NCI-H187 (cell line): ENCODE results near the gene GNPNAT1.
"Not testable (repeated sequence)": the region's sequence is repeated elsewhere in the genome, so short reads cannot be mapped to it uniquely, and the experiment has no call there.

Source experiments
- DNase-seq, 2 experiments: peaks; one replicate each; lab custom pipeline; 2025; lab: John Stamatoyannopoulos, UW

The GNPNAT1 gene

DNA sequence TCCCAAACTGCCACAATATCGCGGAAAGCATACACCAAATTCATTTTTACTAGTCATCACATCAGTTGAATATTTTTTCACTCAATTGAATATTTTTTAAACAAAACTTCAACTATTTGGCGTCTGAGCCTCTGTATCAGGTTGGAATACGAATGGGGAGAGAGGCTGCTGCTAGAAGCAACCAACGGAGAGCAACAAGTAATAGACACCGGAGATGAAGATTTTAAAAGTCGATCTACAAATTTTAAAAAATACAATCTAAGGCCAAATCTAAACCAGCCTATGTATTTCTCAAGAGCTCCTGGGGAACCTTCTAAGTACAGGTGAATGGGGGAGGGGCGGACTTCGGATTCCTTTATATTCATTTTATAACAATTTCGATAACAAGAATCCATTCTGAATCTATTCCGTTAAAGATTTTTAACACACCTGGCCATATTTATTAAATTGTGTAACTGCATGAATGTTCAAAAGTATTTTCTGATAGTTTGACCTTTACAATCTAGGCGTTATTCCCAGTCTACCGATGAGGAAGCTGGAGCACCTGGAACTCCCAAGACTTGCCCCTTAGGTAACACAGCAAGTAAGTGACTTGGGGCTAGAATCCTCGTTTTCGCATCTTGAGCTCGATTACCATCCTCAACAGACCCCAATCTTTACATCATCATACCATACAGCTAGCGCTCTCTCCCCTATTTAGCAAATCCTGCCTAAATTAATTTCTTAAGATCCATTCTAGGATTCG, 1.2 kb downstream of the GNPNAT1 start:
- no peak for DNase-seq

DNA sequence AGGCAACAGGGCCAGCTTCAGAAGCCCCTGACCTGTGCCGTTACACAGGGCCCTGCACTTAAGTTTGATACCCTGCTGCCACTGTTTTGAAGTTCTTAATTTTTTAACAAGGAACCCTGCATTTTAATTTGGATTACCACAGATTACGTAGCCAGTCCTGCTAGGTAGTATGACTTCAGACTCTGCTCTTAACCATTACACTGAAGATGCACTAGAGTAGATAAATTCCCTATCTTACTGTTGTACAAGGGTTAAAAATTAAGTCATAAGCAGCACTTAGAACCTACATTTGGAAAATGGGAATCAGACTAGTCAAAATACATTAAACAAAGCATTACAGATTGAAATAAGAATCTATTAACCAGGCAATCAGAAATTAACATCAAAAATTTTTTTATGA, 2.3 kb downstream of the GNPNAT1 start:
- DNase-seq: no peak

DNA sequence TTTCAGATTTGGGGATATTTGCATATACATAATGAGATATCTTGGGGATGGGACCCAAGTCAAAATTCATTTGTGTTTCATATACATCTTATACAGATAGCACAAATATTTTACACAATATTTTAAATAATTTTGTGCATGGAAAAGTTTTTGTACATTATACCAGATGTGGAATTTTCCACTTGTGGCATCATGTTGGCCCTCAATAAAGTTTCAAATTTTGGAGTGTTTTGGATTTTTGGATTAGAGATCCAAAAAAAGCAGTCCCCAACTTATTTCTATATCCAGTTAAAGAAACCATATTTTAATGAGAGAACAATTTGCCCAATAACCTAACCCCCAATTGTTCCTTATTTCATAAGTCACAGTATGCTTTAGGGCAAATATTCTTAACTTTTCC, 4.5 kb downstream of the GNPNAT1 start:
- DNase-seq: no peak

DNA sequence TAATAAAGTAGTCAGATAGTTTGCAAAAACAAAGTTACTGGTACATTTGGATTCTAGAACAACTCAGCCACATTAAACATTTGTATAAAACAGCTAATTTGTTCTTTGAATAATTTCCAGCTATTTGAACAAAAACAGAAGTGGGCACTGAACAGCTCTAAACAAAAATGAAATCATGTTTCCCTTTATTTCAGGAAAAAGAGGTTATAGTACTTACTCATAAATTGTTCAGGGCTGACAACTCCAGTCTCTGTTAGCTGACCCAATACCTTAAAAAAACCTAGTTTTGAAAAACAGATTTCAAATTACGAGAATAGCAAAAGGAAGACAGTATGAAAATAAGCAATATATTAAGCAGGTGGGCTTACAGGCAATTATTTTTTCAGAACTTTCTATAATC, 8.2 kb downstream of the GNPNAT1 start:
- DNase-seq: no peak

DNA sequence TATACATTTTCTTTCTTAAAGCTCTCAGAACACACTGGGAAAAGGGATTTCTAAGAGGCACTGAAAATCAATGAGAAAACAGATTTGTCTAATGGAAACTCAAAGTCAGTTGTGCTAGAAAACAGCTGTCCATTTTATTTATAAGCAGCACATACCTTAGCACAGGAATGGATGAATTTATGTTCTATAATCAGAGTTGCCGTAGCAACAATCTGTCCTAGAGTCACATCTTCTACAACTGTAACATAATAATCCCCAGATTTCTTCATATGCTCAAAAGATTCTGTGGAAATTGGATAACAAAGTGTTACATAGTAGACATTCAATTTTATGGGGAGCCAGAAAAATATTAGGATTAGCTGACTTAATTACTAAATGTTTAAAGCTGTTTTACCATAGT, 9.8 kb downstream of the GNPNAT1 start:
- DNase-seq: no peak

DNA sequence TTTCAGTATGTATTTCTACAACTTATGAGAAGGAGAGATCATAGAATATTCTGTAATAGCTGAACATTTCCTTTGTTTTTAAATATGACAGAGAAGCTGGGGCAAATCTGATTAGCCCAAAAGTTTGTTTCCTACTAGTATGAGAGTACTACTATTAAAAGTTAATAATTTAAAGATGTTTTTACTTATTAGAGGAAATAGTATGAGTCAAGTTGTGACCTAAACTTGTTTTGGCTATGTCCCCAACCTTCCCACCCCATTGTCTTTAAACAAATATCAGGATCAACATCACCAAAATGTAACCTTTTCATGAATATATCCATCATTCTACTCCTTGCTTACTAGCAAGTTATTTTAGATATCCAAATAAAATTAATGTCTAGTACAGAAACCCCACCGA, 10.5 kb downstream of the GNPNAT1 start:
- no peak for DNase-seq

DNA sequence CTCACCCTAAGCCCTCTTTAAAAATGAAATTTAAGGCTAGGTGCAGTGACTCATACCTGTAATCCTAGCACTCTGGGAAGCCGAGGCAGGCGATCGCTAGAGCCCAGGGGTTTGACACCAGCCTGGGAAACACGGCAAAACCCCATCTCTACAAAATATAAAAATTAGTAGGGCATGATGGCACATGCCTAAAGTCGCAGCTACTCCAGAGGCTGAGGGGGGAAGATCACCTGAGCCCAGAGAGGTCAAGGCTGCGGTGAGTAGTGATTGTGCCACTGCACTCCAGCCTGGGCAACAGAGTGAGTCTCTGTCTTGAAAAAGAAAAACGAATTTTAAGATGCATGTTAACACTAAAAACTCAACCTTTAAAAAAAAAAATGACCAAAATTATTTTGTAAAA, 12.7 kb downstream of the GNPNAT1 start:
- DNase-seq: no peak

DNA sequence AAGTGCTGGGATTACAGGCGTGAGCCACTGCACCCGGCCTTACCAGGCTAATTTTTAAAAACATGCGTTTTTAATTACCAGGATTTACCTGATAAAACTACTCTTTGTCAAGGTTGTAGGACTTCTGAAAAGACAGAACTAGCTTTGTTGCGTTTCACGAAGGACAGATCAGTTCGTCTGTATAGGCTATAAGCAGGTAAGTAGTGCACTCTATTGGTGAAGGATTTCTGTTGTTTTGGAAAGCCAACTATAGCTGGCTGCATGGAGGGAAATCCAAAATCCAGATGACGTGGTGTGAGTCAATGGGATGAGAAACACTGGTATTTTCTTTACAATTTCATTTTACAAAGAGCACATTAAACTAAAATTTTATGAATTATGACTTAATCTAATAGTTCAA, 14.6 kb downstream of the GNPNAT1 start:
- DNase-seq: no peak

DNA sequence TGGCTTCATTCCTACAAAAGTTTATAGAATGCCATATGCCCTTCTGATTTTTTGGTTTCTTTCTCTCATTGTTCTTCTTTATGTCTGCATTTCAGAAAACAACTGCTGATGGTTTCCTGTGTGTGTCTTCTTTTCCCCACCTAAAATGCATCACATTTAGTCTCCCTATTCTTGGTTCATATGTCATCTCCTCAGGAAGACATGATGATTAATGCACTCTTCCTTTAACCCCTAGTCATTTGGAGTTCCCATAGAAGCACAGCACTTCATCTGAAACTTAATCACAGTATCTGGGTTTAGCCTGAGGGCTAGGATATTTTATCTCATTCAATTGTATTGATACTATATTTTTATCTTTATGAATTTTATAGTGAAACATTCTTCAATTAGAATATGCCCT, 21.5 kb downstream of the GNPNAT1 start:
- no peak for DNase-seq

DNA sequence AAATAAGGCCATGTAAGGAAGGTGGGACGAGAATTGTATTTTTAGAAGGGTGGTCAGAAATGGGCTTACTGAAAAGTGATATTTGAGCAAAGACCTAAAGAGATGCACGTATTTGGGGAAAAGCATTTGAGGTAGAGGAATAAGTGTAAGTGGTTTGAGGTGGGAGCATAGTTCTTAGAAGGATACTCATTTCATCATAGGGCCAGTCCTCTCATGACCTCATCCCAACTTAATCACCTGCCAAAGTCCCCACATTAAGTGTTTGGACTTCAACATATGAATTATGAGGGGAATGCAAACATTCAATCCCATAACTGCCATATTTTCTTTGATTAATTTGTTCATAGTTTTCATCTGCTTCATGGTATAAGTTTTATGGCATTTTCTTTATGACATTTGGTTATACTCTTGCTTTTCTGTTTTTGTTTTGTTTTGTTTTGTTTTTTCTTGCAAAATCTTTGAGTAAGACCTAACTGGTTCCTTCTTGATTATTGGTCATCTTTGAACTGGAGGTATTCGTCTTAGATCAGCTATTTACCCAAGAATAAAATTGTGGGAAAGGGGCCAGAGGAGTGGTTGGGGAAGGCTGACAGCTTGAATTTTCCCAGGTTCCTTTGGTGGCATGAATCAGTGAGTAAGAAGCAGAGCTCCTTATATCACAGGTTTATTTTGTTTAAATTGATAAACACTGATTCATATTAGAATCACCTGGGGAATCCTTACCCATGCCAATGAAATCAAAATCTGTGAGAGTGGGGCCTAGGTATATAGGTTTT, 24.2 kb downstream of the GNPNAT1 start:
- no peak for DNase-seq

DNA sequence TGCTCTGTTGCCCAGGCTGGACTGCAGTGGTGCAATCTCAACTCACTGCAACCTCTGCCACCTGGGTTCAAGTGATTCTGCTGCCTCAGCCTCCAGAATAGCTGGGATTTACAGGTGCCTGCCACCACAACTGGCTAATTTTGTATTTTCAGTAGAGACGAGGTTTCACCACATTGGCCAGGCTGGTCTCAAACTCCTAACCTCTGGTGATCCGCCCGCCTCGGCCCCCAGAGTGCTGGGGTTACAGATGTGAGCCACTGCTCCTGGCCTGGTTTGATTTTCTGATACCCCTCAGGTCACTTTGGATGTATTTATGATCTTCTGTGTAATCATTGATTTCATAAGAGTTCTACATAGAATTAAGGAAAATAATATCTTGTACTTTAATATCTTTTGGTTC, 28.5 kb downstream of the GNPNAT1 start:
- DNase-seq: not testable (repeated sequence)

DNA sequence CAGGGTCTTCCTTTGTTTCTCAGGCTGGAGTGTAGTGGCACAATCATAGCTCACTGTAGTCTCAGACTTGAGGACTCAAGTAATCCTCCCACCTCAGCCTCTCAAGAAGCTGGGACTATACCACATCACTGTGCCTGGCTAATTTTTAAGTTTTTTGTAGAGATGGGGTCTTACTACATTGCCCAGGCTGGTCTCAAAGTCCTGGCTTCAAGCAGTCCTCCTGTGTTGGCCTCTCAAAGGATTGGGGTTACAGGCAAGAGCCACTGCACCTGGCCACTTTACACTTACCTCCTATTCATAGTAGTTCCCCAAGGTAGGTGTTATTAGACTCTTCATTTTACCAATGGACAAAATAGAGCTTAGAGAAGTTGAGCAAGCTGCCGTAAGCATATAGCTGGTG, 32.3 kb downstream of the GNPNAT1 start:
- no peak for DNase-seq

DNA sequence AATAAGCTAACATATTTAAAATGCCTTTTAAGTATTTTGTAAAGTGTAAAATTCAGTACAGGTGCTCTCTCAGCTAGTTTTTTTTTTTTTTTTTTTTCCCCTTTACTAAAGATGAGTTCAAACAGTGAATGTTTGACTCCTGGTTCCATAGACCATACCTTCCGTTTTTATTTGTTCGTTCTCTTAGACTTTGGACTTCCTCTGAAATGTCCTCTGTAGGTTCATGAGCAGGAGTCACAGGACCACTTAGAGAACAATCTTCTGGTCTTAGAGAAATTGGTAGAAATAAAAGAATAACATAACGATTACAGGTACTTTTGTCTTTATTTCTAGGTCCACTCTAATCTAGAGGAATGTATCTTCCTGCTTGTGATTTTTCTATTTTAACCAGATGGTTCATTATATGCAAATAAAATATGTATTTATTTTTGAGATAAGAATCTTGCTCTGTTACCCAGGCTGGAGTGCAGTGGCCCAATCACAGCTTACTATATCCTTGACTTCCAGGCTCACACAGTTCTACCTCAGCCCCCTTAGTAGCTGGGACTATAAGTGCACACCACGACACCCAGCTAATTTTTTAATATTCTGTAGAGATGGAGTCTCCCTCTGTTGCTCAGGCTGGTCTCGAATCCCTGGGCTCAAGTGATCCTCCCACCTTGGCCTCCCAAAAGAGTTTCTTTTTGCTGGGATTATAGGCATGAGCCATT, 35.6 kb downstream of the GNPNAT1 start:
- DNase-seq: no peak

DNA sequence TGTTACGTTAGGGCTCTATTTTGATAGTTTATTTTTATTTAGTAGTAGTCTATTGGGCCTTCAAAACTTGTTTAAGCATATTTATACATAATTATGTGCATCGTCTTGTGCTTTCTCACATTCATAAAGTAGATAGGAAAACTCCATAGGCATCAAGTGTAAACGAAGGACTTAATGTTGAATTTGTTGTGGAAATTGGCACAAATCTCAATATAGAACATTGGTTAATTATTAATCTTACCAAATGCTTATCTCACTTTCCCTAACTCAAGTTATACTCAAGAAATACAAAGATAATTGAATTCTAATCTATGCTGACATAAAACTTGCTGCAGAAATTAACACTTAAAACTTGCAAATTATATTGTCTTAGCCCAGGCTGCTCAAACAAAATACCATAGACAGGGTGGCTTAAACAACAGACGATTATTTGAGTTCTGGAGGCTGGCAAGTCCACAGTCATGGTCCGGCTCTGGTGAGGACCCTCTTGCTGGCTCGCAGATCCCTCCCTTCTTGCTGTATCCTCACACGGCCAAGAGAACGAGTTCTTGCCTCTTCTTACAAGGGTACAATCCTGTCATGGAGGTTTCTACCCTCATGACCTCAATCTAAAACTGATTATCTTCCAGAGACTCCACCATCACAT, 42.6 kb downstream of the GNPNAT1 start:
- DNase-seq: no peak

DNA sequence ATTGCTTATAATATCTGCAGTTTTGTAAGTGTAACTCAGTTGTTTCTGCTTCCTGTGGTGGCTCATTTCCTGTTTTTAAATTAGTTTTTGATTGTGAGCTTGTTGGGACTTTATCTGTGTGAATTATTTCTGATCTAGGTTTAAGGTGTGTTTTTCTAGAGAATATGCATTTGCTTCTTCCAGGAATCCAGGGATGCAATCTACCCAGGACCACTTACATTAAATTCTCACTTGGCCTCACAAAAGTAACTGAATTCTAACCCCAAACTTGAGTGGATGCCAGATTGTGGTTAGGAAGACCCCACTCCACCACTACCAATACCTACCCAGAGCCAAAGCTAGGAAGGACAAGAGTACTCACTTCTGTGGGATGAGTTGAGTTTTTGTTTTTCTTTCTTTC, 49.5 kb downstream of the GNPNAT1 start:
- DNase-seq: no peak

DNA sequence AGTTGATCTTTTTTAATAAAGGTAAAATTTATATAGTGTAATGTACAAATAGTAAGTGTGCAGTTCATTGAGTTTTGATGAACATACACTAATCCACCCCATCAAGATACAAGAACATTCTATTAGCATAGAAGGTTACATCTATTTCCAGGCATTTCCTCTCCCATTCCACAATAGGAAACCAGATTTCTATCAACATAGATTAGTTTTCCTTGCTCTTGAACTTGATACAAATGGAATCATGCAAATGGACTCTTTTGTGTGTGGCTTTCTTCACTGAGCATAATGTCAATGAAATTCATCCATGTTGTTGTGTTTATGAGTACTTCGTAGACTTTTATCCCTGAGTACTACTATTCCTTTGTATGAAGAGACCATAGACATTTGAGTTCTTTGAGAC, 50.7 kb downstream of the GNPNAT1 start:
- no peak for DNase-seq

DNA sequence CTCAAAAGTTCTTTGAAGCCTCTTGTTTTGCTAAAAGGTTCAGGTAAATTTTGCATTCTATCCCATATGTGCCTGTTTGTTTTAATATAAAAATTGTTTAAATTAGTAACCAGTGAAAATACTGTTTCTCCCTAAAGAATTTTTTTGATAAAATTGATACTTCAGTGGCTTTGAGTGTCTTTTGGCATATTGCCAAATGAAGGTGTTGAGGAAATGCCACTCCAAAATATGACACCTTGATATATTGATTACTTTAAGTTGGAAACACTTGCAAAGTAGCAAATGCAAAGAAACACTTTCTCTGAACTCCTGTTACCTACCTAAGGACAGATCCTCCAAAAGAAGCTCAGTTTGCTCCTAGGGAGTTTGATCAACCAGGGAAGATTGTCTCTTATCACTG, 53.0 kb downstream of the GNPNAT1 start:
- DNase-seq: no peak

DNA sequence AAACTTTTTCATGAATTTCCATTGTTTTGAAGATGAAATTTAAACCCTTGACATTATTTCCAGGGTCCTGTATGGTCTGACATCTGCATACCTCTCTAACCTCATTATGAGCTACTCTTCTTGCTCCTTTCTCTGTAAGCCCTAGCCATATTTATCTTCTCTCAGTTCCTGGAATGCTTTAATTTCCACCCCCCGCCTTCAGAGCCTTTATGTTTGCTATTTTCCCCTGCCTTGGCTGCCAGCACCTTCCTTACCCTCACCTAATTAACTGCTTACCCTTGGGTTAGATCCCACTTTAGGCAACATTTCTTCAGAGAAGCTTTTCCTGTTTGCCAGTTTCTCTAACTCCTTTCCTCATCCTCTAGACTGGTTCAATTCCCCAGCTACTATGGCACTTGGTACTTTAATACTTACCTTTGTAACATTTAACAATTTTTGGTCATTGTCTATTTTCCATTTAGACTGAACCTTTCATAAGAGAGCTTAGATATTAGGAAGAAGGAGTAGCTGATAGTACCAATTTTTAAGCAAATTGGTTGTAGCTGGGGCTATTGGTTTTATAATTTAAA, 55.4 kb downstream of the GNPNAT1 start:
- no peak for DNase-seq

DNA sequence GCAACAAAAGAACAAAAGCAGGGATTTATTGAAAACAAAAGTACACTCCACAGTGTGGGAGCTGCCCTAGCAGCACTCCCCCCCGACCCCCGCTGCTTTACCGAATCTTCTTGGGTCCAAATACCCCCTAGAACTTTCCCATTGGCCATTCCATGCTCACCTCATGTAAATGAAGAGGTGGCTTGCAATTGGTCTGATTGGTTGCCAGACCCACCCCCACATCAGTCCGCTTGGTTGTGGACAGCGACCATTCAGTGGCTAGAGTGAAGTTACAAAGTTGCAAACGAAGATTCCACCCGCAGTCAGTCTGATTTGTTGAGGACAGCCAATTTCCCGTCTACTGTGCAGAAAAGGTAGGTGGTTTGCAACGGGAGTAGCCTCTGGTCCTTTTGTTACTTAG, 57.6 kb downstream of the GNPNAT1 start:
- DNase-seq: no peak

DNA sequence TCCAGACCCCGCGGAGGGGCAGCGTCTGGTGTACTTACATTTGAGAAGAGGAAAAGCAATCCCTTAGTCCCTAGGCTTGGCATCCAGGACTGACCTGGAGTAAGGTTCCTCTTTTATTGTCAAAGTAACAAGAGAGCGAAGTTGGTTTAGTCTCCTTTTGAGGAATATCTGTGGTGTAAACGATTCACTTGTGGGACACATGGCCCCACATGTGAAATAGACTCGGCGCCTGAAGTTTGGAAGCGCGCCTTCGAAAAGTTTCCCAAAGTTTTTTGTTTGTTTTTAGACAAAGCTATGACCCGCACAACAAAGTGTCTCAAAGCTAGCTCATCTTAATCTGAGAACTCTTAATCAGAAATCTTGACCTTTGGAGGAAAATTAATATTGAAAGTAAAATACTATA, 60.7 kb downstream of the GNPNAT1 start:
- DNase-seq: no peak

DNA sequence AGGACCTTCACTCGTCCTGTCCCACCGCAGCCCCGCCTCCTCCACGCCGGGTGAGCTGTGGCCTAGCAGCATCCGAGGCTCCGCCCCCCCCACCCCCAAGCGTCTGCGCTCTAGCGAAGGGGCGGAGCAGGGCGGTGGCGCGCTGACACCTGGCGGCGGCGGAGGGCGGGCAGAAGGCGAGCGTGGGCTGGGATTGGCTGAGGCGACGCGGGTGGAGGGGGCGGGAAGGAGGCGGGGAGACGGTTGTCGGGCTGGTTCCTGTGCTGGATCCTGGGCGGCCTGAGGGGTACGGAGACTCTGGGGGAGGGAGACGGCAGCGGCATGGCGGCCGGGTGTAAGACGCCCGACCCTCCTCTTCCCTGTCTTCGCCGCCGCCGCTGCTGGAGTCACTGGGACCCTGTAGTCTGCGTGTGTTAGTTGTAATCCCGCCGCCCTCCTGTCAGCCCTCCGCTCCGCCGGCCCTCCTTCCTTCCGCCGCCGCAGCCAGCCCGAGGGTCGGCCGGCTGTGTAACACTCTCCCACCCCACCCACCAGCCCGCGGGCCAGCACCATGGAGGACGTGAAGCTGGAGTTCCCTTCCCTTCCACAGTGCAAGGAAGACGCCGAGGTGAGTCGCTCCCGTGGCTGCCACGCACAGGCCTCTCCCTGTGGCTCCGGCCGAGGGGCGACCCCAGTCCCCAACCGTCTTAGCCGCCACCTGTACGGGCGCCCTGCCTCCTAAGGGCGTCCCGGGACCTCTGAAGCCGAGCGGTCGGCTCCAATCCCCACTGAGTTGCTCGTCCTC, 61.3 kb downstream of the GNPNAT1 start, which contains the start of gene STYX:
TSS of gene STYX (plus strand) at position 242 of the 784 bp plus-strand sequence. CDS start at position 551, 309 bp downstream.
- DNase-seq: peak; percentile 96 to 99
